ENCODE measurements around the gene U2AF1L4. TPM values are rescaled to one million over a fixed set of nuclear protein-coding genes. Genes with fewer than 3 reads are reported as not detected.

U2AF1L4 gene
- total RNA-seq, 4 donors from 2014 or later = 7.9 to 31.1 (median 20.9) TPM

- Histone ChIP-seq H3K27me3 (no peaks in the 10 kb centered on the region), H3K36me3 (peaks cover 16 to 45% (median 34%) of the 10 kb centered on the region in 4 donors), H3K4me3 (peak within 1 kb of the TSS; percentile 58 to 67 (median 66)), H3K4me1 (peaks cover 34 to 77% (median 49%) of the 10 kb centered on the region in 4 donors), H3K27ac (replicated peaks in 1 of 4) (peak within 1 kb of the TSS; percentile 80 to 94 (median 88)), H3K9me3 (no peaks in the 10 kb centered on the region)
- DNase-seq (ENCODE audit: extremely low spot score) = no peak
- WGBS = 72% methylated on average over 9 of the region's 9 CpGs
- no peak for TF ChIP-seq POLR2AphosphoS5 (IDR thresholded peaks at IDR 0.05)
- TF ChIP-seq EP300 (IDR thresholded peaks at IDR 0.05) = no peak
- TF ChIP-seq, protein P1, sequence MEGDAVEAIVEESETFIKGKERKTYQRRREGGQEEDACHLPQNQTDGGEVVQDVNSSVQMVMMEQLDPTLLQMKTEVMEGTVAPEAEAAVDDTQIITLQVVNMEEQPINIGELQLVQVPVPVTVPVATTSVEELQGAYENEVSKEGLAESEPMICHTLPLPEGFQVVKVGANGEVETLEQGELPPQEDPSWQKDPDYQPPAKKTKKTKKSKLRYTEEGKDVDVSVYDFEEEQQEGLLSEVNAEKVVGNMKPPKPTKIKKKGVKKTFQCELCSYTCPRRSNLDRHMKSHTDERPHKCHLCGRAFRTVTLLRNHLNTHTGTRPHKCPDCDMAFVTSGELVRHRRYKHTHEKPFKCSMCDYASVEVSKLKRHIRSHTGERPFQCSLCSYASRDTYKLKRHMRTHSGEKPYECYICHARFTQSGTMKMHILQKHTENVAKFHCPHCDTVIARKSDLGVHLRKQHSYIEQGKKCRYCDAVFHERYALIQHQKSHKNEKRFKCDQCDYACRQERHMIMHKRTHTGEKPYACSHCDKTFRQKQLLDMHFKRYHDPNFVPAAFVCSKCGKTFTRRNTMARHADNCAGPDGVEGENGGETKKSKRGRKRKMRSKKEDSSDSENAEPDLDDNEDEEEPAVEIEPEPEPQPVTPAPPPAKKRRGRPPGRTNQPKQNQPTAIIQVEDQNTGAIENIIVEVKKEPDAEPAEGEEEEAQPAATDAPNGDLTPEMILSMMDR (IDR thresholded peaks at IDR 0.05) = no peak
- no peak for TF ChIP-seq POLR2A (IDR thresholded peaks at IDR 0.05; ENCODE audit: low read depth)
- intact Hi-C loops (cut with DNase I) = no loop called here
Observed at GRCh38 chr19:35742121-35742724, 3.0 kb downstream of the U2AF1L4 start, which contains the start of gene IGFLR1. Gene IGFLR1, minus strand, starts transcription at chr19:35742452. Its CDS starts 1,272 bp downstream, at chr19:35741180.

DNA sequence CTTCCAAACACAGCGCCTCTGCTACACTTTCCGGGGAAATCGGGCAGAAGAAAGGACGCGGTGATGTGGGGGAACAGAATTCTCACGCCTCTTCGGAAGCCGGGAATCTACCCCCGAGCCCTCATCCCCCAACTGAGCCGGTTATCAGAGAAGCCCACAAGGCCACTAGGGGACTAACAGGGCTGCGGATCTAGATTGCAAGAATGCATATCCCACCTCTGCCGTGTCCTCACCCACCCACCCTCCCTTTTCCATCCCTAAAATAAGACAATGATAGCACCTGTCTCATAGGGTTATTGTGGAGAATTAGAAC is 4.1 kb downstream of the U2AF1L4 start:
- Histone ChIP-seq H3K9me3 (no peaks in the 10 kb centered on the region), H3K4me3 (peak overlapping the region; percentile 58 to 67 (median 66)), H3K27ac (replicated peaks in 1 of 4) (peak overlapping the region; percentile 80 to 94 (median 88)), H3K27me3 (no peaks in the 10 kb centered on the region), H3K36me3 (peaks cover 22 to 56% (median 42%) of the 10 kb centered on the region in 4 donors), H3K4me1 (peaks cover 28 to 66% (median 42%) of the 10 kb centered on the region in 4 donors)
- no peak for DNase-seq (ENCODE audit: extremely low spot score)
- intact Hi-C loops (cut with DNase I) = no loop called here
- TF ChIP-seq, protein P1 (IDR thresholded peaks at IDR 0.05) = no peak
- no peak for TF ChIP-seq POLR2AphosphoS5 (IDR thresholded peaks at IDR 0.05)
- no peak for TF ChIP-seq POLR2A (IDR thresholded peaks at IDR 0.05; ENCODE audit: low read depth)
- TF ChIP-seq EP300 (IDR thresholded peaks at IDR 0.05) = no peak
- 17% methylated on average over 2 of the region's 12 CpGs for WGBS

DNA sequence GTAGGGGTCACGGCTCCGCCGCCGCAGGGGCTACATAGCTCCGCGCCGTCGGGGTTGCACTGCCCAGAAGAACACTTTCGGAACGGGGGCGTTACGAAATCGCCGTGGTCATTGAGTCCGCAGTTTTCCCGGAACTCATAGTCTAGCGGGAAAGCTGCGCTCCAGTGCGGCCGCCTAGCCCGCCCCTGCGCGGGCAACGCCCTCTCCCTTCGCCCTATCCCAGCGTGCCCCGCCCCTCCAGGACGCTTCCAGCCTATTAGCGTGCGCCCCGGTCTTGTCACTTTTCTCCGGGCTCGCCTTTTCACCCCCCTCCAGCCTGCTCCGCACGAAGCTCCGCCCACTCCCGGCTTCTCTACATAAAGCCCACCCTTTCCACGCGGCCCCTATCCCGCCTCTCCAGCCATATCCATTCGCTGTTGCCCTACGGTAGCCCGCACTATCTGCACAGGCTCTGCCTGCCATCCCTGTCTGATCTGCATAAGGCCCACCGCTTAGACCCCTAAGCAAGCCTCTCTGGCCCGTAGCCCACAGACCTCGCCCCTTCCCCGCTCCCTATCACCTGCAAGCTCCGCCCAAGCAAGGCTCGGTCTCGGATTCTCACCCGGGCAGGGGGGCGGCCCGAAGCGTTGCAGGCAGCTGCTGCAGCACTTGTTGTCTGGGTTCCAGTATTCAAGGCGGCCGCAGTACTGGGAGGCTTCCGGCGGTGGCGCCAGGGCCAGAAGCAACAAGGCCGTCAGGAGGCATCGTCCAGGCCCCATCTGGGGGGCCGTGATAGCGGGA is 4.6 kb downstream of the U2AF1L4 start:
- peak; percentile 99 for DNase-seq (ENCODE audit: extremely low spot score)
- under 1% methylated on average over 17 of the region's 63 CpGs for WGBS
- H3K4me1 ChIP-seq = peaks cover 24 to 61% (median 37%) of the 10 kb centered on the region in 4 donors
- H3K4me3 ChIP-seq = peak overlapping the region; percentile 58 to 67 (median 66)
- H3K27me3 ChIP-seq = no peaks in the 10 kb centered on the region
- H3K27ac ChIP-seq (replicated peaks in 1 of 4) = peak overlapping the region; percentile 80 to 94 (median 88)
- intact Hi-C loops (cut with DNase I) = no loop called here
- peaks cover 22 to 61% (median 47%) of the 10 kb centered on the region in 4 donors for H3K36me3 ChIP-seq
- no peaks in the 10 kb centered on the region for H3K9me3 ChIP-seq
- TF ChIP-seq, protein P1 (IDR thresholded peaks at IDR 0.05) = peak in 1 of 3 experiments; percentile 36
- peak; percentile 76 for TF ChIP-seq POLR2AphosphoS5 (IDR thresholded peaks at IDR 0.05)
- peak; percentile 86 for TF ChIP-seq EP300 (IDR thresholded peaks at IDR 0.05)
- no peak for TF ChIP-seq POLR2A (IDR thresholded peaks at IDR 0.05; ENCODE audit: low read depth)

DNA sequence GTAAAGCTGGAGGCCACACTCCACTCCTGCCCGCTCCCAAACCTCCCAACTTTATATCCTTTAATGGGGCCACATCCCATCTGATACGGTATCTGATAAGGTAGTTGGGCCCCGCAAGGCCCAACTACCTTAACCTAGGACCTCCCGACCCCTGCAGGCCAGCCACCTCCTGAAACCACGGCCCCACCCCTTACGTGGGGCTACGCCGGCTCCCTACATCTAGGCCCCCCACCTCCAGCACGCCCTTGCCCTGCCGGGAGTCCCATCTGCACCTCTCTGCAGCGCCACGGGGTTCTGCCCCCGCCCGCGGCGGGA is 5.2 kb downstream of the U2AF1L4 start:
- 39% methylated on average over 3 of the region's 16 CpGs for WGBS
- TF ChIP-seq POLR2AphosphoS5 (IDR thresholded peaks at IDR 0.05) (no peak), EP300 (IDR thresholded peaks at IDR 0.05) (no peak), POLR2A (IDR thresholded peaks at IDR 0.05; ENCODE audit: low read depth) (no peak)
- TF ChIP-seq, protein P1 (IDR thresholded peaks at IDR 0.05) = no peak
- Histone ChIP-seq H3K27me3 (no peaks in the 10 kb centered on the region), H3K4me3 (peak overlapping the region; percentile 58 to 67 (median 66)), H3K9me3 (no peaks in the 10 kb centered on the region), H3K36me3 (peaks cover 27 to 67% (median 52%) of the 10 kb centered on the region in 4 donors), H3K4me1 (peaks cover 24 to 61% (median 37%) of the 10 kb centered on the region in 4 donors), H3K27ac (replicated peaks in 1 of 4) (peak overlapping the region; percentile 80 to 94 (median 88))
- DNase-seq (ENCODE audit: extremely low spot score) = no peak
- intact Hi-C loops (cut with DNase I) = no loop called here
